GM13977 (cell line): Measurements from ENCODE around the gene IL1F10.

Experiments
- DNase-seq: peaks from one replicate; pipeline ENCODE4 v3.0.0; 2012; ENCODE audit warnings: low spot score
- CTCF ChIP-seq: IDR thresholded peaks from 2 replicates; pipeline ENCODE4 v1.5.1; 2012; ENCODE audit warnings: mild to moderate bottlenecking, control low read depth; ENCODE audit not compliant: insufficient read depth; ENCODE audit errors: extremely low read depth, missing control alignments
- in situ Hi-C: fragments of 300-500 bp; cut with MboI; formaldehyde crosslinking; loops from one replicate; pipeline ENCODE4 v1.12.0; 2022; ENCODE audit warnings: low sequenced_read_pairs, low pct_unique_long_range_greater_than_20kb, mixed read lengths, inconsistent platforms; ENCODE audit not compliant: unreplicated experiment

Gene IL1F10

GRCh38 chr2:113041871-113042270, 25.9 kb upstream of the IL1F10 start:
- peak; percentile 5 for TF ChIP-seq CTCF
- DNase-seq, result no peak
- in situ Hi-C loops, result no loop called here

- in situ Hi-C loops, result no loop called here
- no peak for DNase-seq
- no peak for TF ChIP-seq CTCF
Measured at GRCh38 chr2:113046465-113046864, 21.3 kb upstream of the IL1F10 start.

- no peak for DNase-seq
- in situ Hi-C loops, result no loop called here
- no peak for TF ChIP-seq CTCF
Measured at GRCh38 chr2:113050921-113051895, 16.6 kb upstream of the IL1F10 start.

- no peak for DNase-seq
- in situ Hi-C loops, result no loop called here
- TF ChIP-seq CTCF, result no peak
Measured at GRCh38 chr2:113052396-113052917, 15.3 kb upstream of the IL1F10 start, which contains the start of gene IL36B. TSS of gene IL36B (minus strand) at chr2:113052867.

GRCh38 chr2:113053666-113054065, 14.1 kb upstream of the IL1F10 start:
- no peak for DNase-seq
- no peak for TF ChIP-seq CTCF
- in situ Hi-C loops, result no loop called here

GRCh38 chr2:113054066-113054465, 13.7 kb upstream of the IL1F10 start:
- no peak for TF ChIP-seq CTCF
- in situ Hi-C loops, result no loop called here
- DNase-seq, result no peak
